ENCODE measurements around the gene MAST2.

MAST2 gene

GRCh38 chr1:45803299-45803780 lies at the start of gene MAST2:
Gene MAST2 (plus strand): TSS chr1:45803612. CDS start chr1:45803896, 284 bp downstream.
- DNase-seq (ENCODE audit: low read depth in 3 of 3), result peak; percentile 60 to 87 (median 76)

- DNase-seq (ENCODE audit: low read depth in 3 of 3), result no peak
Observed at GRCh38 chr1:45755697-45756096, 47.7 kb upstream of the MAST2 start.

- no peak for DNase-seq (ENCODE audit: low read depth in 3 of 3)
Observed at GRCh38 chr1:45762291-45762690, 41.1 kb upstream of the MAST2 start.

- DNase-seq (ENCODE audit: low read depth in 3 of 3), result no peak
Observed at GRCh38 chr1:45765999-45766792, 37.2 kb upstream of the MAST2 start.

- no peak for DNase-seq (ENCODE audit: low read depth in 3 of 3)
Observed at GRCh38 chr1:45767035-45767434, 36.4 kb upstream of the MAST2 start.

- DNase-seq (ENCODE audit: low read depth in 3 of 3), result no peak
Observed at GRCh38 chr1:45769261-45769932, 34.0 kb upstream of the MAST2 start.

- DNase-seq (ENCODE audit: low read depth in 3 of 3), result no peak
Observed at GRCh38 chr1:45772971-45773370, 30.4 kb upstream of the MAST2 start.

GRCh38 chr1:45775794-45776193 lies 27.6 kb upstream of the MAST2 start:
- no peak for DNase-seq (ENCODE audit: low read depth in 3 of 3)

GRCh38 chr1:45785583-45785982 lies 17.8 kb upstream of the MAST2 start:
- no peak for DNase-seq (ENCODE audit: low read depth in 3 of 3)

GRCh38 chr1:45787905-45788304 lies 15.5 kb upstream of the MAST2 start:
- DNase-seq (ENCODE audit: low read depth in 3 of 3), result no peak

- DNase-seq (ENCODE audit: low read depth in 3 of 3), result no peak
Observed at GRCh38 chr1:45789601-45790000, 13.8 kb upstream of the MAST2 start.

GRCh38 chr1:45792744-45793143 lies 10.7 kb upstream of the MAST2 start:
- no peak for DNase-seq (ENCODE audit: low read depth in 3 of 3)

- no peak for DNase-seq (ENCODE audit: low read depth in 3 of 3)
Observed at GRCh38 chr1:45793942-45794604, 9.3 kb upstream of the MAST2 start.

GRCh38 chr1:45796381-45796780 lies 7.0 kb upstream of the MAST2 start:
- no peak for DNase-seq (ENCODE audit: low read depth in 3 of 3)

GRCh38 chr1:45796946-45797345 lies 6.5 kb upstream of the MAST2 start:
- no peak for DNase-seq (ENCODE audit: low read depth in 3 of 3)

GRCh38 chr1:45800899-45801298 lies 2.5 kb upstream of the MAST2 start:
- no peak for DNase-seq (ENCODE audit: low read depth in 3 of 3)

- no peak for DNase-seq (ENCODE audit: low read depth in 3 of 3)
Observed at GRCh38 chr1:45802343-45803298, 791 bp upstream of the MAST2 start.

GRCh38 chr1:45803781-45804668 lies 613 bp downstream of the MAST2 start:
- DNase-seq (ENCODE audit: low read depth in 3 of 3), result peak in 1 of 3 experiments; percentile 32

GRCh38 chr1:45804669-45804969 lies 1.2 kb downstream of the MAST2 start:
- no peak for DNase-seq (ENCODE audit: low read depth in 3 of 3)

- DNase-seq (ENCODE audit: low read depth in 3 of 3), result no peak
Observed at GRCh38 chr1:45806129-45806528, 2.7 kb downstream of the MAST2 start.

- no peak for DNase-seq (ENCODE audit: low read depth in 3 of 3)
Observed at GRCh38 chr1:45809761-45810160, 6.3 kb downstream of the MAST2 start.
